A549 (cell line): Measurements from ENCODE around the gene GPR160. TPM values are rescaled to one million over a fixed set of nuclear protein-coding genes. Genes with fewer than 3 reads are reported as not detected.

ENCODE experiments used
- ATAC-seq, 2 experiments: fragments of 200-7000 bp in 1 of 2; fragments of >200 bp in 1 of 2; cut with Nextera tagmentation in 1 of 2; cut with Tn5 transposase in 1 of 2; 3 replicates each; pipeline versions ENCODE4 v1.8.0 to v1.9.1; 2018 to 2020; ENCODE audit warnings: mild to moderate bottlenecking in 1 of 2, moderate library complexity in 1 of 2
- CTCF ChIA-PET: fragments of 300-600 bp; sonication (Branson Sonifier 250); formaldehyde crosslinking; extraction: SDS; loops from one replicate; lab custom pipeline; 2021; ENCODE audit warnings: antibody characterized with exemption, inconsistent platforms; lab: Yijun Ruan, JAX
- POLR2A ChIA-PET: fragments of 350-600 bp; formaldehyde crosslinking; extraction: SDS; loops from one replicate; lab custom pipeline; 2021; ENCODE audit warnings: antibody characterized with exemption, inconsistent platforms; lab: Yijun Ruan, JAX
- DNase-seq, 2 experiments: peaks; one replicate each; pipeline versions ENCODE4 v3.0.0 to v3.0.0-alpha.2; 2011 to 2016; ENCODE audit warnings: low read depth in 1 of 2, low spot score in 1 of 2
- FAIRE-seq: peaks from 2 replicates; lab custom pipeline; 2011; peaks lifted over from hg19 to GRCh38; lab: Jason Lieb, UNC
- H3K27ac ChIP-seq, 2 experiments: fragments of >200 bp; sonication (Bioruptor Twin); formaldehyde crosslinking; 3 replicates each; pipeline ENCODE4 v1.5.1; 2016 to 2017
- H3K4me1 ChIP-seq: fragments of >200 bp; sonication (Bioruptor Twin); formaldehyde crosslinking; 3 replicates; pipeline ENCODE4 v1.6.1; 2016
- H3K4me2 ChIP-seq: fragments of >200 bp; sonication (Bioruptor Twin); formaldehyde crosslinking; 3 replicates; pipeline ENCODE4 v1.6.1; 2016
- H3K4me3 ChIP-seq: fragments of >200 bp; sonication (Bioruptor Twin); formaldehyde crosslinking; 3 replicates; pipeline ENCODE4 v1.5.1; 2016
- H3K9me3 ChIP-seq: fragments of >200 bp; sonication (Bioruptor Twin); formaldehyde crosslinking; 3 replicates; pipeline ENCODE4 v1.6.1; 2016
- BCL3 ChIP-seq: fragments of >200 bp; sonication (Bioruptor Twin); formaldehyde crosslinking; IDR thresholded peaks from 3 replicates; pipeline ENCODE4 v1.6.1; 2016
- CBX2 ChIP-seq: fragments of 200-600 bp; sonication (generic); IDR thresholded peaks from 2 replicates; pipeline ENCODE4 v1.6.1; 2016; ENCODE audit warnings: low read depth, mild to moderate bottlenecking, borderline replicate concordance
- CBX8 ChIP-seq: fragments of 200-600 bp; sonication (generic); IDR thresholded peaks from 2 replicates; pipeline ENCODE4 v1.6.1; 2016
- EHMT2 ChIP-seq: fragments of 200-600 bp; sonication (generic); IDR thresholded peaks from 2 replicates; pipeline ENCODE4 v1.6.1; 2016; ENCODE audit warnings: antibody characterized with exemption, low read depth, mild to moderate bottlenecking, moderate library complexity
- ELK1 ChIP-seq: fragments of 150-350 bp; IDR thresholded peaks from 2 replicates; pipeline ENCODE4 v1.6.1; 2014; ENCODE audit warnings: low read depth, mild to moderate bottlenecking, low read length
- ESRRA ChIP-seq: fragments of 150-350 bp; IDR thresholded peaks from 2 replicates; pipeline ENCODE4 v1.6.1; 2014; ENCODE audit warnings: mild to moderate bottlenecking, low read length, borderline replicate concordance
- FOSB ChIP-seq: fragments of 250-450 bp; sonication (Bioruptor Pico); IDR thresholded peaks from 2 replicates; pipeline ENCODE4 v1.5.0; 2020; ENCODE audit warnings: mild to moderate bottlenecking, moderate library complexity
- GATA3 ChIP-seq: IDR thresholded peaks from 2 replicates; pipeline ENCODE4 v1.6.1; 2012; ENCODE audit warnings: borderline replicate concordance
- HDAC2 ChIP-seq: fragments of 200-600 bp; sonication (generic); IDR thresholded peaks from 2 replicates; pipeline ENCODE4 v1.6.1; 2016
- HES2 ChIP-seq: fragments of >200 bp; sonication (Bioruptor Twin); formaldehyde crosslinking; IDR thresholded peaks from 2 replicates; pipeline ENCODE4 v1.6.1; 2016
- HOXA7 ChIP-seq: fragments of 250-450 bp; sonication (Bioruptor Pico); IDR thresholded peaks from 2 replicates; pipeline ENCODE4 v1.5.0; 2020; ENCODE audit warnings: mild to moderate bottlenecking, moderate library complexity
- HOXB5 ChIP-seq: fragments of 250-450 bp; sonication (Bioruptor Pico); IDR thresholded peaks from 2 replicates; pipeline ENCODE4 v1.5.0; 2020; ENCODE audit warnings: mild to moderate bottlenecking, moderate library complexity
- MAFK ChIP-seq: fragments of 450-650 bp; IDR thresholded peaks from 2 replicates; pipeline ENCODE4 v1.6.1; 2014; ENCODE audit not compliant: partially characterized antibody
- MAZ ChIP-seq: fragments of 150-350 bp; IDR thresholded peaks from 2 replicates; pipeline ENCODE4 v1.6.1; 2014; ENCODE audit warnings: antibody characterized with exemption, low read depth, low read length, borderline replicate concordance
- NFE2L2 ChIP-seq: fragments of 150-350 bp; conservative IDR thresholded peaks from 2 replicates; pipeline ENCODE4 v1.6.1; 2014; ENCODE audit warnings: low read length
- PBX3 ChIP-seq: IDR thresholded peaks from 2 replicates; pipeline ENCODE4 v1.6.1; 2012
- RARB ChIP-seq: fragments of 250-450 bp; sonication (Bioruptor Pico); IDR thresholded peaks from 2 replicates; pipeline ENCODE4 v1.8.0; 2021; ENCODE audit warnings: mild to moderate bottlenecking, moderate library complexity
- SREBF2 ChIP-seq: fragments of 450-650 bp; IDR thresholded peaks from 2 replicates; pipeline ENCODE4 v1.6.1; 2014; ENCODE audit warnings: mild to moderate bottlenecking, moderate library complexity
- TP53 ChIP-seq: fragments of 250-450 bp; sonication (Bioruptor Pico); IDR thresholded peaks from 2 replicates; pipeline ENCODE4 v1.5.0; 2021; ENCODE audit warnings: mild to moderate bottlenecking, moderate library complexity
- ZC3H11A ChIP-seq: fragments of 450-650 bp; IDR thresholded peaks from 2 replicates; pipeline ENCODE4 v1.6.1; 2014; ENCODE audit warnings: antibody characterized with exemption, mild to moderate bottlenecking
- WGBS: methylation state at CpG from one replicate; pipeline ENCODE4 v1.1.6; 2017; ENCODE audit errors: missing lambda C conversion rate; 5-methylcytosine and 5-hydroxymethylcytosine counted together
- polyA plus RNA-seq, 4 experiments: library from polyadenylated mRNA; depleted of rRNA in 3 of 4; stranded (reverse); fragments of >200 nt; fragmentation: RNase III in 1 of 4; extraction: RNeasy Plus Mini Kit Qiagen cat#74134 plus additional on column Dnase treatment in 1 of 4; gene quantifications; 2 replicates in 3 of 4; 3 replicates in 1 of 4; pipeline ENCODE4 v1.2.3, GENCODE V29; 2011 to 2017

GPR160 gene
- polyA plus RNA-seq, 2 of the 4 experiments (the other 2 are of a cell fraction) = 2.0 to 6.3 TPM

GRCh38 chr3:170021083-170021482, 16.7 kb upstream of the GPR160 start:
- Histone ChIP-seq H3K9me3 (no peaks in the 10 kb centered on the region), H3K27ac (no peak overlapping the region), H3K4me1 (no peaks in the 10 kb centered on the region), H3K4me3 (no peak overlapping the region), H3K4me2 (no peak overlapping the region)
- ChIA-PET CTCF (interaction anchor here (0.9 to 1.0 kb wide), 2 partner anchors 17 to 258 kb away, joined by 3 to 4 read pairs; partner anchors contain the start of gene GPR160), POLR2A (no interaction called here)
- ATAC-seq (peak; percentile 30 to 56; a peak in 3 of 6 replicates), FAIRE-seq (no peak)
- WGBS = 66% methylated on average over 3 of the region's 3 CpGs
- TF ChIP-seq HES2 = no peak
- TF ChIP-seq, all 56 proteins: peak for 0
- DNase-seq = no peak

- no peaks in the 10 kb centered on the region for H3K9me3 ChIP-seq
- no peak overlapping the region for H3K4me3 ChIP-seq
- FAIRE-seq (no peak), ATAC-seq (no peak), DNase-seq (no peak)
- H3K4me1 ChIP-seq = no peaks in the 10 kb centered on the region
- ChIA-PET CTCF (interaction anchor here (1.0 to 1.9 kb wide), 2 partner anchors 10 kb away, joined by 3 to 5 read pairs; no protein-coding TSS in a partner anchor), POLR2A (no interaction called here)
- 93% methylated on average over 4 of the region's 4 CpGs for WGBS
- no peak overlapping the region for H3K27ac ChIP-seq
- TF ChIP-seq TP53 (CRISPR knock-in tag) (no peak), HOXB5 (CRISPR knock-in tag) (no peak), RARB (CRISPR knock-in tag) (no peak), NFE2L2 (no peak), HDAC2 (no peak), HES2 (no peak), ESRRA (no peak), MAFK (no peak)
- H3K4me2 ChIP-seq = no peak overlapping the region
These were observed 15.5 kb upstream of the GPR160 start for GRCh38 chr3:170022336-170022735.

GRCh38 chr3:170023165-170023564, 14.6 kb upstream of the GPR160 start:
- Histone ChIP-seq H3K4me2 (no peak overlapping the region), H3K27ac (no peak overlapping the region), H3K9me3 (no peaks in the 10 kb centered on the region), H3K4me3 (no peak overlapping the region), H3K4me1 (no peaks in the 10 kb centered on the region)
- CTCF ChIA-PET = interaction anchor here (0.7 to 1.9 kb wide), 3 partner anchors 10 to 1826 kb away, joined by 3 to 5 read pairs (median 3); no protein-coding TSS in a partner anchor
- POLR2A ChIA-PET = no interaction called here
- WGBS = 66% methylated on average over 1 of the region's 1 CpG
- ATAC-seq (no peak), FAIRE-seq (no peak), DNase-seq (no peak)
- no peak for TF ChIP-seq CBX8
- TF ChIP-seq SREBF2 = no peak
- TF ChIP-seq ZC3H11A = no peak
- no peak for TF ChIP-seq FOSB (CRISPR knock-in tag)
- no peak for TF ChIP-seq MAFK
- no peak for TF ChIP-seq HOXA7 (CRISPR knock-in tag)
- TF ChIP-seq ELK1 = no peak
- TF ChIP-seq PBX3 = no peak
- no peak for TF ChIP-seq EHMT2
- TF ChIP-seq ESRRA = no peak
- no peak for TF ChIP-seq CBX2
- TF ChIP-seq BCL3 = no peak
- no peak for TF ChIP-seq MAZ
- no peak for TF ChIP-seq GATA3
